ACC112 (cell line): ENCODE data around the gene SLC9A9.

Source experiments
- H2AFZ ChIP-seq: fragments of 200-600 bp; sonication (generic); one replicate; pipeline ENCODE4 v1.6.0; 2017; ENCODE audit warnings: antibody characterized with exemption, low read length; ENCODE audit not compliant: unreplicated experiment
- H3K27ac ChIP-seq: fragments of 200-600 bp; sonication (generic); 2 replicates; pipeline ENCODE4 v1.5.1; 2014; ENCODE audit warnings: low read depth, mild to moderate bottlenecking, antibody characterized with exemption, low read length, moderate library complexity
- H3K27me3 ChIP-seq: fragments of 200-600 bp; sonication (generic); 2 replicates; pipeline ENCODE4 v1.6.1; 2014; ENCODE audit warnings: mild to moderate bottlenecking, antibody characterized with exemption, low read length, moderate library complexity, mixed read lengths; ENCODE audit not compliant: insufficient read depth
- H3K36me3 ChIP-seq: fragments of 200-600 bp; sonication (generic); 2 replicates; pipeline ENCODE4 v1.6.1; 2016; ENCODE audit warnings: mild to moderate bottlenecking, antibody characterized with exemption, low read length, moderate library complexity, mixed read lengths; ENCODE audit not compliant: insufficient read depth
- H3K4me1 ChIP-seq: fragments of 200-600 bp; sonication (generic); one replicate; pipeline ENCODE4 v1.6.1; 2016; ENCODE audit warnings: low read length, mixed read lengths; ENCODE audit not compliant: insufficient read depth, unreplicated experiment, control insufficient read depth
- H3K4me3 ChIP-seq: fragments of 200-600 bp; sonication (generic); 2 replicates; pipeline ENCODE4 v1.5.1; 2014; ENCODE audit warnings: mild to moderate bottlenecking, low read depth, low read length
- H3K79me2 ChIP-seq: fragments of 200-600 bp; sonication (generic); one replicate; pipeline ENCODE4 v1.6.0; 2016; ENCODE audit warnings: low read length; ENCODE audit not compliant: control insufficient read depth, unreplicated experiment, insufficient read depth

SLC9A9 gene

DNA sequence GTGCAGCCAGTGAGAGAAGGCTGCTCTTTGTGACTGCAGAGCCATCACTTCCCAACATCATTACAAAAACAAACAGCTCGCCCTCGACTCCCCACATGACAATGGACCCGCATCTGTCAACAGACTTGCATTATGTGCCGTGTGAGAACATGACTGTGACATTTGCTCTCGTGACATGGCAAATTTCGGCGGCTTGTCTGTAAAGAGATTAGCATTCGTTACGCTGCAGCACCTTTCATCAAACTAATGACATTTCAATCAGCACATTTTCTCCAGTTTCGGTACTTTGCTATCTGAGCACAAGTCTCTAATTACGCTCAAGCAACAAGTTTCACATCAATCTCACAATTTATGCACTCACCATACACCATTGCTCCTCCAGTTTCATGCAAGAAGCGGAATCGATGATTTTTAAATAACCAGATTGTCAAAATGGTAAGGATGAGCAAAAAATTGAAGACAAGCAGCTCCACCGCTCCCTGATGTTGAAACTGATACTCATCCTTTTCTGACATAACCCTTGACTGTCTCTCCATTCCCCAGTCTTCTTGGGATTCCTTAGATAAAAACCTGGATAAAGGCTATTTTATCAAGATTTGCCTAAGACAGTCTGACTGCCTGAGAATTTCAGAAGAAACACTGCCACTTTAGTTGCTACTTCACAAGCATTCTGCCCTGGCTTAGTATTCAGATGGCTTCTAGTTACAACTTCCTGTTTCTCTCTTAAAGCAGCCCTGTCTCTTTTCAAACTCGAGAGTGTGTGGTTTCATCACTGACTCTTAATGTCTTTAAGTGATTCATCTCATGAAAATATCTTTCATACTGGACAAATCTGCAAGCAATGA, at the start of gene SLC9A9:
TSS of gene SLC9A9 (minus strand) at position 682 of the 845 bp plus-strand sequence. CDS start at position 536, 146 bp downstream.
- peak within 1 kb of the TSS; percentile 89 for H3K4me3 ChIP-seq
- H3K4me1 ChIP-seq, result peaks cover 37% of the 10 kb centered on the region
- H3K27ac ChIP-seq, result peak within 1 kb of the TSS; percentile 1; the same call in 1 of the 2 replicates

DNA sequence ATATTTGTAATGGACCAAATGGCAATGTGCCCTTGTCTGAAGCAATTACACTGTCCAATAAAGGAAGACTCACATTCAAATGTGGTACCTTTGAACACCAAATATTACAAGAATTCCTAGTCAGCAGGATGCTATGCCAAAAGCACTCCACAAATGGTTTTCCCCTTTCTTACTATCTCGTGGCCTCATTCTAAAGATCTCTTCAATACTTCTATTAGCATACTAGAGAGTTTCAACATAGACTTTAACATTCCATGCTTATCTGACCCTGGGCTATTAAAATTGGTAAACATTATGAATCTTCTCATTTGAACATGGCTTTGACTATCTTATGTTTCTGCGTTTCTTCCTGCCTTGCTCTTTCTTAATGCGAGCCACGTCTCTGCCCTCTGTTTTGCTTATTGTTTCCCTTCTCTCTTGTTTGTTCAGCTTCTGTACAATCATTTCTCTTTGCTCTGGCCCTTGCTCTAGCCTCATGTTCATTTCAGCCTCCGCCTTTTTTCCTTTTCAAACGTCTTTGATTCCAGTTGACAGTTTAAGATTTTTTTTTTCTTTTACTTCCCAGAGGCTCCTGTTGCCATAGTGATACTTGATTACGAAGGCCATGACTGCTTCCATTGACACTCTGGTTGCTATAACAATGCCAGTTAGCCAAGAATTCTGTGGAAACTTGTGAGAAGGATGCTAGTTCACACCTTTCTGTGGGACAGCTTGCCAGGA, 49.5 kb upstream of the SLC9A9 start:
- peak overlapping the region; percentile 48 for H3K4me3 ChIP-seq
- no peaks in the 10 kb centered on the region for H3K79me2 ChIP-seq
- H3K27me3 ChIP-seq, result no peaks in the 10 kb centered on the region
- H2AFZ ChIP-seq, result peak overlapping the region; percentile 64
- H3K4me1 ChIP-seq, result peaks cover 36% of the 10 kb centered on the region
- no peaks in the 10 kb centered on the region for H3K36me3 ChIP-seq
- H3K27ac ChIP-seq, result peak overlapping the region; percentile 85

More for the DNA sequence above, at the start of gene SLC9A9:
- Histone ChIP-seq H3K27me3 (no peaks in the 10 kb centered on the region), H3K79me2 (no peaks in the 10 kb centered on the region), H2AFZ (peak within 1 kb of the TSS; percentile 90), H3K36me3 (no peaks in the 10 kb centered on the region)

DNA sequence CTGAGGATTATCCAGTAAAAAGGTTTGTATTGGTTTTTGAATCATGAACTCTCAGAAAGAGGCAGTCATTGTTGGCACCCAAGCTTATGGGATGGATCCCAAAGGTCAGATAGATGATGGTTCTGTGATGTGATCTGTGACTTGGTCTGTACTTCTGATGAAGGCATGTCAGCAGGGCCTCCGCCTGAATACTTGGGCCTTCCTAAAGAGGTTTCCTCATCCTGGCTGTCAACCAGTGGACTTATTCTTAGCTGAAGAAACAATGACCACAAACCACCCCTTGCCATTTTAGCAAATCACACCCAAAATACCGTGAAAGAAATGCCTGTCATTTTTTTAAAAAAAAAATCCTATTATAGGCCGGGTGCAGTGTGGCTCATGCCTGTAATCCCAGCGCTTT, 48.2 kb upstream of the SLC9A9 start:
- no peaks in the 10 kb centered on the region for H3K36me3 ChIP-seq
- H3K27ac ChIP-seq, result no peak overlapping the region
- no peaks in the 10 kb centered on the region for H3K27me3 ChIP-seq
- no peak overlapping the region for H2AFZ ChIP-seq
- H3K4me1 ChIP-seq, result peaks cover 31% of the 10 kb centered on the region
- no peaks in the 10 kb centered on the region for H3K79me2 ChIP-seq
- H3K4me3 ChIP-seq, result no peak overlapping the region

- no peaks in the 10 kb centered on the region for H3K27me3 ChIP-seq
- H3K4me1 ChIP-seq, result peaks cover 25% of the 10 kb centered on the region
- H3K4me3 ChIP-seq, result no peak overlapping the region
- H3K27ac ChIP-seq, result no peak overlapping the region
- no peaks in the 10 kb centered on the region for H3K36me3 ChIP-seq
- H2AFZ ChIP-seq, result no peak overlapping the region
- H3K79me2 ChIP-seq, result no peaks in the 10 kb centered on the region
Observed at GRCh38 chr3:143895805-143896204, 47.5 kb upstream of the SLC9A9 start.

- no peak overlapping the region for H3K27ac ChIP-seq
- H3K4me3 ChIP-seq, result no peak overlapping the region
- H3K79me2 ChIP-seq, result no peaks in the 10 kb centered on the region
- H3K36me3 ChIP-seq, result no peaks in the 10 kb centered on the region
- no peak overlapping the region for H2AFZ ChIP-seq
- H3K4me1 ChIP-seq, result no peaks in the 10 kb centered on the region
- no peaks in the 10 kb centered on the region for H3K27me3 ChIP-seq
Observed at GRCh38 chr3:143888846-143889245, 40.6 kb upstream of the SLC9A9 start.

- Histone ChIP-seq H3K4me3 (no peak overlapping the region), H3K4me1 (no peaks in the 10 kb centered on the region), H3K79me2 (no peaks in the 10 kb centered on the region), H2AFZ (no peak overlapping the region), H3K36me3 (no peaks in the 10 kb centered on the region), H3K27me3 (no peaks in the 10 kb centered on the region), H3K27ac (no peak overlapping the region)
Observed at GRCh38 chr3:143888166-143888565, 39.9 kb upstream of the SLC9A9 start.

- H3K36me3 ChIP-seq, result no peaks in the 10 kb centered on the region
- no peak overlapping the region for H3K4me3 ChIP-seq
- H3K4me1 ChIP-seq, result peaks cover 6% of the 10 kb centered on the region
- no peaks in the 10 kb centered on the region for H3K27me3 ChIP-seq
- no peak overlapping the region for H3K27ac ChIP-seq
- no peak overlapping the region for H2AFZ ChIP-seq
- H3K79me2 ChIP-seq, result no peaks in the 10 kb centered on the region
Observed at GRCh38 chr3:143885780-143886427, 37.6 kb upstream of the SLC9A9 start.

DNA sequence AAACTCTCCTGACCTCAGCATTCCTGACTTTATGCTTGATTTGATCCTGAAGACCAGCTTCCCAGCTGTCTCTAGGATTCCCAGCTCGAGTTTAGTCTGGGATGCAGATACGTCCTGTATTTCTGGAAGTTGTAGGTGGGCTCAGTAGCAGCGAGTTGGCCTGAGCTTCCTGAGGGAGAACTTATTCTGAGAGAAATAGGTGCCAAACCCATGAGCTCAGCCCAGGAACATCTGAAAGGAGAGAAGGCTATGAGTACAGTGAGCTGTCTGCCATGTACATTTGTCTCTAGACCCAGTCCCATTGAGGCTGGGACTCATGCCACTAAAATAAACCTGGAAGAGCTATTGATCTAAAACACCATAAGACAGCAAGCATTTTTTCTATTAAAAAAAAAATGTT, 36.6 kb upstream of the SLC9A9 start:
- Histone ChIP-seq H3K4me1 (peaks cover 6% of the 10 kb centered on the region), H3K79me2 (no peaks in the 10 kb centered on the region), H3K4me3 (no peak overlapping the region), H3K27ac (no peak overlapping the region), H2AFZ (no peak overlapping the region), H3K27me3 (no peaks in the 10 kb centered on the region), H3K36me3 (no peaks in the 10 kb centered on the region)

GRCh38 chr3:143883151-143883550, 34.9 kb upstream of the SLC9A9 start:
- Histone ChIP-seq H3K4me1 (peaks cover 6% of the 10 kb centered on the region), H3K36me3 (no peaks in the 10 kb centered on the region), H3K79me2 (no peaks in the 10 kb centered on the region), H3K4me3 (no peak overlapping the region), H2AFZ (no peak overlapping the region), H3K27me3 (no peaks in the 10 kb centered on the region), H3K27ac (no peak overlapping the region)

- no peak overlapping the region for H3K4me3 ChIP-seq
- H3K27me3 ChIP-seq, result no peaks in the 10 kb centered on the region
- H3K79me2 ChIP-seq, result no peaks in the 10 kb centered on the region
- H3K4me1 ChIP-seq, result peaks cover 6% of the 10 kb centered on the region
- no peaks in the 10 kb centered on the region for H3K36me3 ChIP-seq
- no peak overlapping the region for H3K27ac ChIP-seq
- H2AFZ ChIP-seq, result no peak overlapping the region
Observed at GRCh38 chr3:143881095-143881494, 32.8 kb upstream of the SLC9A9 start.
